Esophagus muscularis mucosa (tissue), 4 donors: ENCODE results near the gene FTO. TPM values are rescaled to one million over a fixed set of nuclear protein-coding genes. Genes with fewer than 3 reads are reported as not detected.

Experiments used
- DNase-seq: peaks from one replicate; pipeline ENCODE4 v3.0.0-alpha.2; 2017; ENCODE audit errors: extremely low spot score
- H3K27ac ChIP-seq, 4 donors: fragments of 200-600 bp; sonication (generic); replicated peaks in 1 of 4; 1 replicate in 3 of 4; 2 replicates in 1 of 4; pipeline ENCODE4 v1.5.1; 2016 to 2019; ENCODE audit warnings: mild to moderate bottlenecking in 1 of 4
- H3K27me3 ChIP-seq, 4 donors: fragments of 200-600 bp; sonication (generic); one replicate each; pipeline versions ENCODE4 v1.5.1 to v1.6.0; 2016 to 2019
- H3K36me3 ChIP-seq, 4 donors: fragments of 200-600 bp; sonication (generic); one replicate each; pipeline ENCODE4 v1.5.1; 2016 to 2019
- H3K4me1 ChIP-seq, 4 donors: fragments of 200-600 bp; sonication (generic); one replicate each; pipeline ENCODE4 v1.5.1; 2016 to 2019
- H3K4me3 ChIP-seq, 4 donors: fragments of 200-600 bp; sonication (generic); 1 replicate in 2 of 4; 2 replicates in 2 of 4; pipeline ENCODE4 v1.5.1; 2016 to 2019; ENCODE audit warnings: mild to moderate bottlenecking in 4 of 4, moderate library complexity in 1 of 4
- H3K9me3 ChIP-seq, 4 donors: fragments of 200-600 bp; sonication (generic); 1 replicate in 3 of 4; 2 replicates in 1 of 4; pipeline ENCODE4 v1.5.1; 2016 to 2019
- EP300 ChIP-seq: sonication (generic); formaldehyde crosslinking; IDR thresholded peaks from one replicate; pipeline ENCODE4 v1.6.1; 2017; ENCODE audit warnings: antibody characterized with exemption
- POLR2A ChIP-seq: fragments of 450-650 bp; IDR thresholded peaks from one replicate; pipeline ENCODE4 v1.6.1; 2017; ENCODE audit warnings: antibody characterized with exemption, moderate library complexity, mild to moderate bottlenecking, low read depth
- POLR2AphosphoS5 ChIP-seq, 2 donors: sonication (generic); formaldehyde crosslinking; IDR thresholded peaks; one replicate each; pipeline ENCODE4 v1.6.1; 2017; ENCODE audit warnings: antibody characterized with exemption in 2 of 2
- WGBS: methylation state at CpG from one replicate; pipeline ENCODE4 v1.1.5; 2018; 5-methylcytosine and 5-hydroxymethylcytosine counted together
- intact Hi-C: fragments of 100-400 bp; cut with DNase I; formaldehyde crosslinking; loops from one replicate; pipeline ENCODE4 v1.15.1; 2023
- total RNA-seq, 4 donors: library from RNA; depleted of rRNA; stranded (reverse); fragments of >200 nt; gene quantifications; one replicate each; pipeline versions ENCODE4 v1.1.0 to v1.2.1, GENCODE V29; 2016
- TF ChIP-seq, protein P1 (sequence below), 3 experiments: fragments of 200-600 bp in 2 of 3; fragments of 450-650 bp in 1 of 3; sonication (generic) in 2 of 3; IDR thresholded peaks; one replicate each; pipeline ENCODE4 v1.5.1; 2017 to 2019; ENCODE audit warnings: antibody characterized with exemption in 3 of 3, mild to moderate bottlenecking in 2 of 3, moderate library complexity in 1 of 3

FTO gene
- total RNA-seq, 4 donors from 2014 or later: 101 to 121 (median 112) TPM

DNA sequence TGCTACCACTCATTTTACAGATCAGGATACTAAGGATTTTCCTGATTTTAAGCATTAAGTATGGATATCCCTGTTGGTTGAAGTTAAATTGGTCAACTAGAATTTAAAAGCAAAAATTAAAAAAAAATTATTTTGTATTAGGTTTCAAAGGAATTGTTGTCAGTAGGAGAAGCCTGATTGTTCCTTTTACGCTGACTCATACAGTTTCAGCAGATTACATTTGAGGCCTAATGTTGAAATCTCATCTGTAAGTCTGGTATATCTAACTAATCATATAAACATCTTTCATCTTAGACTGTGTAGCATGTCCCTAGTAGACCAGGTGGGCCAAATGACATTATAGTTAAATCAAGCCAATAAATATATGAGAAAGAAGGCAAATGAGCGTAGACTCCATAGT is 83.5 kb downstream of the FTO start:
- Histone ChIP-seq H3K4me3 (no peak overlapping the region), H3K9me3 (no peaks in the 10 kb centered on the region), H3K27me3 (no peaks in the 10 kb centered on the region), H3K4me1 (peaks cover 0 to 25% (median 5%) of the 10 kb centered on the region in 4 donors), H3K36me3 (no peaks in the 10 kb centered on the region), H3K27ac (no peak overlapping the region)
- no peak for DNase-seq
- 95% methylated on average over 2 of the region's 2 CpGs for WGBS
- TF ChIP-seq EP300 (no peak), POLR2AphosphoS5 (IDR thresholded peaks at IDR 0.05) (no peak), POLR2A (no peak)
- TF ChIP-seq, protein P1, sequence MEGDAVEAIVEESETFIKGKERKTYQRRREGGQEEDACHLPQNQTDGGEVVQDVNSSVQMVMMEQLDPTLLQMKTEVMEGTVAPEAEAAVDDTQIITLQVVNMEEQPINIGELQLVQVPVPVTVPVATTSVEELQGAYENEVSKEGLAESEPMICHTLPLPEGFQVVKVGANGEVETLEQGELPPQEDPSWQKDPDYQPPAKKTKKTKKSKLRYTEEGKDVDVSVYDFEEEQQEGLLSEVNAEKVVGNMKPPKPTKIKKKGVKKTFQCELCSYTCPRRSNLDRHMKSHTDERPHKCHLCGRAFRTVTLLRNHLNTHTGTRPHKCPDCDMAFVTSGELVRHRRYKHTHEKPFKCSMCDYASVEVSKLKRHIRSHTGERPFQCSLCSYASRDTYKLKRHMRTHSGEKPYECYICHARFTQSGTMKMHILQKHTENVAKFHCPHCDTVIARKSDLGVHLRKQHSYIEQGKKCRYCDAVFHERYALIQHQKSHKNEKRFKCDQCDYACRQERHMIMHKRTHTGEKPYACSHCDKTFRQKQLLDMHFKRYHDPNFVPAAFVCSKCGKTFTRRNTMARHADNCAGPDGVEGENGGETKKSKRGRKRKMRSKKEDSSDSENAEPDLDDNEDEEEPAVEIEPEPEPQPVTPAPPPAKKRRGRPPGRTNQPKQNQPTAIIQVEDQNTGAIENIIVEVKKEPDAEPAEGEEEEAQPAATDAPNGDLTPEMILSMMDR (IDR thresholded peaks at IDR 0.05): no peak
- intact Hi-C loops: no loop called here

DNA sequence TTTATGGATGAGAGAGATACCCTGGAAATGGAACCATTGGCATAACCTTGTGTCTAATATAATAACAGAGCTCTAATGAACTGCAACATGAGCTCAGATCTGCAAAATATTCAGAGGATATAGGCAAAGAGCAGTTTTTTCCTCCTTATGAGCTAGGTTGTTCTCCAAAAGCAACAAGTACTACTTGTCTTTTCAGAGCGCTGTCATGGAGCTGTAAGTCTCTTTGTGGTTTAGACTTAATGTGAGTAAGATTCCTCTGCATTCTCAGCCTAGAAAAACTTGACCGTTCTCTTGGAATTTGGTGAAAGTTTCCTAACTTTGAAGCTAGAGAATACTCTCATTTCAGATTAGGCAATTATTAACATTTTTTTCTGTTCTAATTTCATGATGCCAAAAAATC is 85.2 kb downstream of the FTO start:
- Histone ChIP-seq H3K27me3 (no peaks in the 10 kb centered on the region), H3K4me1 (peaks cover 2 to 26% (median 5%) of the 10 kb centered on the region in 4 donors), H3K27ac (no peak overlapping the region), H3K36me3 (no peaks in the 10 kb centered on the region), H3K4me3 (no peak overlapping the region), H3K9me3 (no peaks in the 10 kb centered on the region)
- intact Hi-C loops: no loop called here
- no peak for DNase-seq
- WGBS: 90% methylated on average over 2 of the region's 2 CpGs
- TF ChIP-seq POLR2A (no peak), EP300 (no peak), POLR2AphosphoS5 (IDR thresholded peaks at IDR 0.05) (no peak)
- TF ChIP-seq, protein P1 (IDR thresholded peaks at IDR 0.05): no peak

- Histone ChIP-seq H3K27me3 (no peaks in the 10 kb centered on the region), H3K4me1 (peaks cover 0 to 11% (median 5%) of the 10 kb centered on the region in 4 donors), H3K9me3 (no peaks in the 10 kb centered on the region), H3K4me3 (no peak overlapping the region), H3K36me3 (no peaks in the 10 kb centered on the region), H3K27ac (no peak overlapping the region)
- intact Hi-C loops: no loop called here
- WGBS: 89% methylated on average over 6 of the region's 6 CpGs
- TF ChIP-seq POLR2A (no peak), EP300 (no peak), POLR2AphosphoS5 (IDR thresholded peaks at IDR 0.05) (no peak)
- TF ChIP-seq, protein P1 (IDR thresholded peaks at IDR 0.05): no peak
- DNase-seq: no peak
Observed at GRCh38 chr16:53792161-53792951, 88.4 kb downstream of the FTO start.

DNA sequence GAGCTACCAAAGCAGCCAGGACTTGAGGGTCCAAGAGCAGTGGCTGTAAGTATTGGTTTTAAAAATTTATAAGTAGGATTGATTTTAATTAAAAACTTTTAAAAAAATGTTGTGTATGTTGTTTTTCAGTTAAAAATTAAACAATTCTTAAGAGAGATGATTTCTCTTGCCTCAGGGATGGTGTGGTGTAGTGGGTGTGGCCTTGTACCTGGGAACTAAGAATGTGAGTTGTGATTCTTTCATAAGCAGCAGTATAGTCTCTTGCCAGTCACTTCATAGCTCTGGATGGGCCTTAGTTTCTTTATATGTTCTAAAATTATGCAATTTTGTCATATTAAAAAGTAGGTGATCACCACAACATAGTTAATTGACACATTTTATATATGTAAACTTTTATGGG is 99.5 kb downstream of the FTO start:
- Histone ChIP-seq H3K27ac (no peak overlapping the region), H3K27me3 (no peaks in the 10 kb centered on the region), H3K4me3 (no peak overlapping the region), H3K4me1 (peaks cover 0 to 32% (median 14%) of the 10 kb centered on the region in 4 donors), H3K9me3 (peaks cover 0 to 3% (median 0%) of the 10 kb centered on the region in 4 donors), H3K36me3 (no peaks in the 10 kb centered on the region)
- intact Hi-C loops: no loop called here
- no peak for DNase-seq
- TF ChIP-seq POLR2AphosphoS5 (IDR thresholded peaks at IDR 0.05) (no peak), POLR2A (no peak), EP300 (no peak)
- TF ChIP-seq, protein P1 (IDR thresholded peaks at IDR 0.05): no peak
